ENCODE data around the gene IL32. TPM values are rescaled to one million over a fixed set of nuclear protein-coding genes. Genes with fewer than 3 reads are reported as not detected.

IL32 gene
- total and polyA plus RNA-seq, 9 of the 15 experiments (the other 6 are each of a cell fraction or from before 2014, with no cell fraction given), result 0.21 to 2.2 (median 0.37) TPM; not detected in 3

DNA sequence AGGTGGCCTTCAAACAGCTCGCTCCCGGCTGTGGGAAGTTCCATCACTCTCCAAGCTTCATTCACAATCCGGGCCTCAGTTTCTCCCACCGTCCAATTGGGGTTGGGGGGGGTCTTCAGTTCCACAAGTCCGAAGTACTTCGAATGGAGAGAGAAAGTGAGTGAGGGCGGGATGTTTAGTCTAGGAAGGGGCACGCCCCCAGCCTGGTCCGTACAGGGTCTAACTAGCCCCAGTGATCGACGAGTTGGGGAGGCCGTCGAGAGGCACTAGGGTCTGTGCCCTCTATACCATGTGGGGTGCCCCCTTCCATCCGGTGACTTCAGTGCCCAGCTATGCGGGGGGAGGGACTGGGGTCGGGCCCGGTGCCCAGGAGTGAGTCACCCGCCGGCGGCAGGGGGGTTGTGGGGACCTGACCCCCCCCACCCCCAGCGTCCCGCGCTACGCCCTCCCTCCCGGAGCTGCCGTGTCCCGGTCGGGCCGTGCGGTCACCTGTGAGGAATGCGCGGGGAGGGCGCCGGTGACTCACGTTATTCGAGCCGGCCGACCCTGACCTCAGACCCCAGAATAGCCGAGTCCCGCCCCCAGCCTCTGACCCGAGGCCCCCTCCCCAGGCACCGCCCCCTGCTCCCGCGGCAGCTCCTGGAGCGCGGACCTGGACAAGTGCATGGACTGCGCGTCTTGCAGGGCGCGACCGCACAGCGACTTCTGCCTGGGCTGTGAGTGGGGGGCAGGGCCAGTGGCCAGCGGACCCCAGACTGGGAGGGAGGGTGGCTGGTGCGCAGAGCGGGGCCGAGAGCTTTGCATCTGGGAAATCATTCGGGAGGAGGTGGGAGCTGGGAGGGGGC is 44.6 kb upstream of the IL32 start (continued):
- TF ChIP-seq ZBTB40 (IDR thresholded peaks at IDR 0.05) (no peak), ZBTB40 (CRISPR knock-in tag; IDR thresholded peaks at IDR 0.05) (no peak; the same call in 1 of the 2 replicates), ZNF239 (CRISPR knock-in tag; IDR thresholded peaks at IDR 0.05) (no peak), IRF2 (CRISPR knock-in tag; IDR thresholded peaks at IDR 0.05) (no peak), NUFIP1 (IDR thresholded peaks at IDR 0.05; ENCODE audit: partially characterized antibody) (no peak), ZNF436 (CRISPR knock-in tag; IDR thresholded peaks at IDR 0.05) (no peak), RFX1 (IDR thresholded peaks at IDR 0.05) (no peak), ERF (CRISPR knock-in tag; IDR thresholded peaks at IDR 0.05) (no peak)
